Middle frontal gyrus (tissue), 1 donor: ENCODE measurements around the gene SELP.

Experiments
- DNase-seq: peaks from one replicate; pipeline ENCODE4 v3.0.0-alpha.2; 2015; ENCODE audit warnings: low spot score; ENCODE audit errors: extremely low spot score

SELP gene

GRCh38 chr1:169620565-169620964, 9.4 kb downstream of the SELP start:
- no peak for DNase-seq

DNA sequence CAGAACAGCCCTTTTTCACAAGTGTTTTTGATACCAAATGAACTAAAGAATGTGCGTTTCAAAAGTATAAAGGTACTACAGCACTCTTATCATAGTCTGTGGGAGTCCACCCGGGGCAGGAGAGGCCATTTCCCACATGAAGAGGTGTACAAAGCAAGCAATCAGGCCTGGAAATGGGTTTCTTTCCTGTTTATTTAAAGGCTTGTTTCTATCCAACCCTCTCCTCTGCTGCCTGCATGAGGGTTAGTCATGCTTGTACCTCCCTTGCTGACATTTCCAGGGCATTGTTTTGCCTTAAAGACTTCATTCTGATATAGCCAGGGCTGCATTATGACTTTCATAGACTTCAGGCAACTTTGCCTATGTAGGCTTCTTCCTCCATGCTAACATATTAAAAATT, 11.6 kb downstream of the SELP start:
- no peak for DNase-seq

- DNase-seq, result no peak
Measured at GRCh38 chr1:169615803-169616202, 14.1 kb downstream of the SELP start.

GRCh38 chr1:169610858-169611257, 19.1 kb downstream of the SELP start:
- no peak for DNase-seq

GRCh38 chr1:169610108-169610507, 19.8 kb downstream of the SELP start:
- DNase-seq, result no peak

DNA sequence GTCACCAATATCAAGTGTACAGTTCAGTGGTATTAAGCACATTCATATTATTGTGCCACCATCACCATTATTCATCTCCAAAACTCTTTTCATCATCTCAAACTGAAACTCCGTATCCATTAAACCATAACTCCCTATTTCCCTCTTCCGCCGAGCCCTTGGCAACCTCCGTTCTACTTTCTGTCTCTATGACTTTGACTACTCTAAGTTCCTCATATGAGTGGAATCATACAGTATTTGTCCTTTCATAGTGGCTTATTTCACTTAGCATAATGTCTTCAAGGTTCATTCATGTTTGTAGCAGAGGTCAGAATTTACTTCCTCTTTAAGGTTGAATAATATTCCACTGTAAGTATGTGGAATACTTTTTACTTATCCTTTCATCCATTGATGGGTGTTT, 21.7 kb downstream of the SELP start:
- no peak for DNase-seq

DNA sequence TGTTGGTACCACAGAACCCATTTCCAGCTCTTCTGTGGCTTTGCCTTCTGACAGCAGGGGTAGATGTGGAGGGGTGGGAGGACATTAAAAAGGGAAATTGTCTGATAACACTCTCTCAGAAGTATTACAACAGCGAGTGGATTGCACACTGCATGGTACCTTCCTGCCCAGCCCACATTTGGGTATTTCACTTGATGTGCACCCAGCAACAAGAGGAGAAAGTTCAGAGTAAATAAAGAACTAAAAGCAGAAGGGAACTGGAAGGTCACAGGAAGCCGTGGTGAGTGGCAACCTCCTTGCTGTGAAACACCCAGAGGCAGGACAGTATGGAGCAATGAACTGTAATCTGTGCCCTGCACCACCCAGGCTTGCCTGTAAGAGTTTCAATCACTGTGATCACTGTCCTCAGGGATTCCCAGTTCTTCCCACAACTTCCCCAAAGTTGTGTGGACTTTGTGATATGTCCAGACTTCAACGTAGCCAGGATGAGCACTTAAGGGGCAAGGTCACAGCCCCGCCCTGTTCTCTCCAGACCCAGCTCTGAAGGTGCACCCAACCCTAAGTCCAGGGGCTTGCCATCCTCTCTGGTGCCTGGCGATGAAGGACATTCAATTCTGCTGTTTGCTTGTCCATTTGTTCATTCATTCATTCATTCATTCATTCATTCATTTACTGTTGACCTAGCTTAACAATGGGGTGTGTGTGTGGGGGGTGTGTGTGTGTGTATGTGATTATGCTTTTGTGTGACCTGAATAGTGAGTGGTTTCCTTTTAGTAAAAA, 25.0 kb downstream of the SELP start:
- DNase-seq, result no peak

GRCh38 chr1:169601096-169601881, 28.6 kb downstream of the SELP start:
- DNase-seq, result peak; percentile 37

- no peak for DNase-seq
Measured at GRCh38 chr1:169595764-169596711, 33.9 kb downstream of the SELP start.

- DNase-seq, result no peak
Measured at GRCh38 chr1:169594391-169594790, 35.5 kb downstream of the SELP start.

DNA sequence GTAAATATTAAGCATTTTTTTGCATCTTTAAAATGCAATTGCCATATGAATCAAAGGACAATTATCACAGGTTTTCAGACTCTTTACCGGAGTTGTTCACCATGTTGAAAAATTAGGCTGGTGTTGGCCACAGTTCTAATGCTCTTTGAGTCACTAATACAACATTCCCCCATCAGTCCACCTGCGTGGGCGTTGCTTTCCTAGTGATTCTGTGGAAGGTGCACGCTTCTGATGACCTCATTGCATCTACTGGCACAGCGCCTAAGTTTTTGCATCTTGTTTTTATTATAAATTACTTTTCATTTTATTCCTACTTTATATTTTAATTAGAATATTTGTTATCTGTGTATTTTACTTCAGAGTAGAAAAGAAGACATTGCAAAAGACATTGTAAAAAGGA, 39.0 kb downstream of the SELP start:
- DNase-seq, result no peak

DNA sequence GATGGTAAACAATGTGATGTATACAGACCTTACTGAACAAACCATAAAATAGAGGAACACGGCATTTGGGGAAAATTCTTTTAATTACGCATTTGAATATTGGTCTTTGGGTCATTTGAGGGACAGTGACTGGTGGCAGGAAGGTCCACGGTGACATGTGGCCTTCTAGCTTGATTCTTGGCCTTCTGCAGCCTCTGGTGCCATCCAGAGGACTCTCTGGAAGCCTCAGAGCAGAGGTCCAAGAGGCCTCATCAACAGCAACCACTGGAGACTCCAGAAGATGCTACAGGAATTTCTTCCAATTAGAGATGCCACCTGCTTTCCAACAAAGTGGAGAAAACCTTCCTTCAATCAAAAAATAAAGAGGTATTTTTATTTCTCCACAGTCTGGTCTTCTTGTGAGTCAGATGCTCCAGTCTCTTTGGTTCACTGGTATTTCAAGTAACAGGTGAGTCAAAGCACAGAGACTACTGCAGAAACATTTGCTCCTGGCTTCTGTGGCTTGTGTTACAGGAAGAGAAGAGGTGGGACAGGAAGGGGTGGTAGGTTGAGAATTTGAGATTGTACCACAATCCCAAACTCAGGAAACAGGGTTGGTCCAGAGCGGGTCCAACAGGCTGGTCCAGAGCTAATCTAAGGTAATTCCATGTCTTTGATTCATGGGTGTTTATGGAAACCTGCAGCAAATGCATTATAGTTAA, 41.0 kb downstream of the SELP start:
- no peak for DNase-seq

GRCh38 chr1:169588112-169588511, 41.8 kb downstream of the SELP start:
- no peak for DNase-seq

DNA sequence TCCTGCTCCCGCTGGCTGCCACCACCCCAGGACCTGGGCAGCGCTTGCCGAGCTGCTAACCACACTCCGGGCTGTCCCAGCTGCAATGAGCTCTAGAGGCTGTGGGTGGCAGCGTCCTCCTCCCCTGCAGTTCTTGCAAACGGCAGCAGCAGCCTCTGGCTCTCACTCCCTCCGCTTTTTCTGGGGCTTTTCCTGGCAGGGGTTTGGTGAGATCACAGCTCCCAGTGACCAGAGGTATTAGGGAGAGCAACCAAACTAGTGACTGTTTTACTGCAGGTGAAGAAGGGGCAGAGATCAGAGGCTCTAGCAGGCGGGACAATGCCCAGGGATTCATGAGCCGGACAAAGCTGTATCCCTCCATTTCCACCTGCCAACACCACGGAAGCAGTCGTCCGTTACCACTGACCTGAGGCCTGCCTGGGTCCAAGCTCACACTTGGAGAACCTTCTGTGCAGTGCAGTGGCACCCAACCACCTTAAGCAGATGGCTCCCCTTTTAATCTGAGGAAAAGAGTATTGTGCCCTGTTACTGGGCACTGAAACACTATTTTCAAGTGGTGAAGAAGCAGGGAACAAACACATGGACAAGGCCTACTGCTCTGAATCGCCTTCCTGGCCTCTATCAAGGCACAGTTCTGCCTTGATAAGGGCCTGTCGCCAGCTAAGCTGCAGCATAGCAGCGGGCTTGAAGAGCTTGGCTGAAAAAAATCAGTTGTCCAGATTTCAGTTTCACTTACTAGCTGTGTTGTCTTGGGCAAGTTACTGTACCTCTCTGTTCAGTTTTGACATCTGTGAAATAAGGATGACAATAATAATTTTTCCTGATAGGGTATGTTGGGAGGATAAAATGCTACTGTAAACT, 43.3 kb downstream of the SELP start, which contains the start of gene F5:
TSS of gene F5 (minus strand) at position 87 of the 861 bp plus-strand sequence. CDS start 95 bp downstream, outside the sequence.
- peak; percentile 35 for DNase-seq

- DNase-seq, result no peak
Measured at GRCh38 chr1:169586067-169586394, 43.9 kb downstream of the SELP start.

DNA sequence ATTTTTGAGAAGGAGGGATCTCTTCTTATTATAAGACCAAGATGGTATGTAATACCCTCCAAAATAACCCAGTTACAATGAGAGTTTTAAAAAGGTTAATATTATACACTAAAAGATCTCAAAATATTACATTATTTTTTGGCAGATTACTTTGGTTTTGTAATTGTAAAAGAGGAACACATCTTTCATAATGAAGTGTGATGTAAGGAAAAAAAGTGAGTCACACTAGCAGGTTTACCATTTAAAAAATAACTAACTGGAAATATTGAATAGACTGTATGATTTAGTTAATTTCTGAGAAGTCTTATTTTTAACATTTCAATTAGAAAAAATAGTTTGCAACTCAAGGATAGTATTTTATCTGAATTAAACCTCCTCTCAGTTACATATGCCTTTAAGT, 44.7 kb downstream of the SELP start:
- DNase-seq, result no peak

DNA sequence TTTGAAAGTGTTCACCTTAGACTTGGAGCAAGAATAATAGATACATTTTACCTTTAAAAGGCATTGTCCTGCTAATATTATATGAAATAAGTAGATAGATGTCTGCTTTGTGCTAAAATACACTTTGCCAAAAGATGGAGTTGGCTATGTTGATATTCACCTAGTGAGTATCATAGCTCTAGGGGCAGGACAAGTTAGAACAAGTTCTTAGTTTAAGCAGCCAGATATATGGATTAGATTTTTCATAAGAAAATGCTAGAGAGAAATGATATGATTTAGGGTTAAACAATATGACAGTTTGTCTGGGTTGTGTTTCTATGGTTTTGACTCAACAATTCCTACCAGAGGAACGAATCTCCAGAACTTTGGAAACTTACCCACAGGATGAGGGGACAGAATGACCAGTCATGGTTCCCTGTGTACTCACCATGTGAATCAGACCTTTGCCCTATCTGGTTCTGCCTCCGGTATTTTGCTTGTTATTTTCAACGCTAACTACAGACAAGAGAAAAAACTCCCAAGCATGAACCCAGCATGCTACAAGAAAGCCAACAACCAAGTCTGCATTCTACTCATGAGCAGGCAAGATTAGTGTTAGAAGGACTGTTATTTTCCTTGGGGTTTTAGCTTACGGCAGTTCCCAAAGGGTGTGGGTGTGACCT, 45.3 kb downstream of the SELP start:
- no peak for DNase-seq

DNA sequence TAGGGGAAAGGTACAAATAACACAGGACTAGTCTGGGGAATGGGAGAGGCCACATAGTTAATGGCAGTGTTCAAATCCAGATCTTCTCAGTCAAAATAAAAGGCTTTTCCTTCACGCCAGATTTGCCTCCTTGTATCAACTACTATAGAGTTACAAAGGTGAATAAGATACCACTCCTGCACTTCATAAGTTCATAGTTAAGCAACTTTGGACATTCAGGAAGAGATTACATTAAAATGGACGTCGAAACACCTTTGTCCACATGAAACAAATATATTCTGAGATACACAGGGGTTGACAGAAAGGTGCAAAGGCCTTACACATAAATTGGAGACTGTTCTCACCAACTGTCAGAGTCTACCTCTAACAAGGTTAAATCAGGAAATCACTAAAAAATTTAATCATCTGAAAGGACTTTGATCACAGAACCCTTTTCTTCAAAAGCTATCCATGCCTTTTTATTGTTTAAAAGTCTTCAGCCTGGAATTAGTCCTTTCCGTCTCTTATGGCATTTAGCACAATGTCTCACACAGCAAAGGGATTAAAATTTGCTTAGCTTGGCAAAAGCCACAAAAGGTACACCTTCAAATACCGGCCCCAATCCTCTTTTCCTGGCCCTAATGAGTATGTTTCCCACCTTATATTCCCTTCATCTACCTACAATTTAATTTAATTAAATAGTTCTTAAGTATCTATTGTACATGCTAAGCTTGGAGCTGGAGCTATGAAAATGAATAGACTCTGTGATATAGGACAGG, 51.8 kb downstream of the SELP start:
- DNase-seq, result no peak

GRCh38 chr1:169576935-169577331, 53.0 kb downstream of the SELP start:
- no peak for DNase-seq
